CD4-positive, CD25-positive, alpha-beta regulatory T cell (primary cell): ENCODE results near the gene ADAP1. TPM values are rescaled to one million over a fixed set of nuclear protein-coding genes. Genes with fewer than 3 reads are reported as not detected.

ENCODE experiments used
- ATAC-seq, 2 donors: fragments of 150-1000 bp; cut with Tn5 transposase; one replicate each; pipeline ENCODE4 v1.10.0; 2021; ENCODE audit warnings: low read depth in 2 of 2, moderate number of reproducible peaks in 2 of 2, moderate library complexity in 1 of 2
- DNase-seq, 3 donors: peaks; one replicate each; pipeline versions ENCODE4 v3.0.0 to v3.0.0-alpha.2; 2012 to 2022; ENCODE audit warnings: mixed read lengths in 1 of 3
- H3K27ac ChIP-seq: one replicate; pipeline ENCODE4 v1.7.0; 2013; ENCODE audit warnings: mild to moderate bottlenecking, low read length; ENCODE audit not compliant: insufficient read depth, poor library complexity, severe bottlenecking
- H3K27me3 ChIP-seq: one replicate; pipeline ENCODE4 v1.7.0; 2013; ENCODE audit warnings: low read length; ENCODE audit not compliant: control insufficient read depth, insufficient read depth
- H3K36me3 ChIP-seq: one replicate; pipeline ENCODE4 v1.7.0; 2013; ENCODE audit warnings: mild to moderate bottlenecking, low read length, moderate library complexity; ENCODE audit not compliant: control insufficient read depth, insufficient read depth
- H3K4me1 ChIP-seq: 2 replicates; pipeline ENCODE4 v1.7.0; 2013; ENCODE audit warnings: mild to moderate bottlenecking, low read length; ENCODE audit not compliant: insufficient read depth, control insufficient read depth, poor library complexity, severe bottlenecking
- H3K4me3 ChIP-seq: one replicate; pipeline ENCODE4 v1.7.0; 2013; ENCODE audit warnings: low read depth, mild to moderate bottlenecking, low read length, moderate library complexity
- H3K9me3 ChIP-seq, 2 experiments: 1 replicate in 1 of 2; 2 replicates in 1 of 2; pipeline ENCODE4 v1.7.0; 2013; ENCODE audit warnings: low read length in 2 of 2, mild to moderate bottlenecking in 1 of 2, moderate library complexity in 1 of 2; ENCODE audit not compliant: control insufficient read depth in 2 of 2
- H3K27ac Mint-ChIP-seq, 3 donors: one replicate each; pipeline ENCODE4 v1.8.0; 2020 to 2022; ENCODE audit warnings: mild to moderate bottlenecking in 3 of 3, mixed read lengths in 3 of 3, moderate library complexity in 2 of 3
- H3K27me3 Mint-ChIP-seq: one replicate; pipeline ENCODE4 v1.8.0; 2022; ENCODE audit warnings: mild to moderate bottlenecking, mixed read lengths
- H3K36me3 Mint-ChIP-seq: one replicate; pipeline ENCODE4 v1.8.0; 2020; ENCODE audit warnings: mixed read lengths
- H3K4me1 Mint-ChIP-seq, 4 donors: one replicate each; pipeline ENCODE4 v1.8.0; 2020 to 2022; ENCODE audit warnings: mixed read lengths in 4 of 4, mild to moderate bottlenecking in 1 of 4
- H3K4me3 Mint-ChIP-seq, 4 donors: one replicate each; pipeline ENCODE4 v1.8.0; 2020 to 2022; ENCODE audit warnings: mild to moderate bottlenecking in 4 of 4, mixed read lengths in 4 of 4, moderate library complexity in 3 of 4
- H3K9me3 Mint-ChIP-seq, 7 donors: one replicate each; pipeline ENCODE4 v1.8.0; 2020 to 2022; ENCODE audit warnings: mixed read lengths in 7 of 7, mild to moderate bottlenecking in 3 of 7, moderate library complexity in 2 of 7
- polyA plus RNA-seq, 4 donors: library from polyadenylated mRNA; unstranded; fragments of 300-500 nt; fragmentation: Illumina TruSeq; gene quantifications; one replicate each; pipeline ENCODE4 v1.2.3, GENCODE V29; 2021
- total RNA-seq: library from RNA; stranded (reverse); gene quantifications from one replicate; pipeline ENCODE4 v1.2.3, GENCODE V29; 2022

The ADAP1 gene
- total and polyA plus RNA-seq, 5 donors from 2014 or later = 2.9 to 8.8 (median 5.5) TPM

GRCh38 chr7:931871-932650 lies 22.4 kb downstream of the ADAP1 start:
- no peaks in the 10 kb centered on the region for H3K9me3 Mint-ChIP-seq
- H3K27ac ChIP-seq = no peak overlapping the region
- no peaks in the 10 kb centered on the region for H3K36me3 ChIP-seq
- H3K36me3 Mint-ChIP-seq = no peaks in the 10 kb centered on the region
- H3K27me3 ChIP-seq = no peaks in the 10 kb centered on the region
- peaks cover 8% of the 10 kb centered on the region for H3K4me1 ChIP-seq
- H3K4me3 ChIP-seq = no peak overlapping the region
- H3K9me3 ChIP-seq = no peaks in the 10 kb centered on the region
- DNase-seq (no peak), ATAC-seq (no peak)
- no peaks in the 10 kb centered on the region for H3K27me3 Mint-ChIP-seq
- no peak overlapping the region for H3K27ac Mint-ChIP-seq
- no peak overlapping the region for H3K4me3 Mint-ChIP-seq
- H3K4me1 Mint-ChIP-seq = peaks cover 4 to 18% (median 13%) of the 10 kb centered on the region in 4 donors

- Mint-ChIP-seq H3K27ac (no peak overlapping the region), H3K36me3 (no peaks in the 10 kb centered on the region), H3K4me3 (peak overlapping the region in 1 of 4 donors; percentile 58), H3K27me3 (no peaks in the 10 kb centered on the region), H3K9me3 (no peaks in the 10 kb centered on the region), H3K4me1 (peaks cover 4 to 17% (median 9%) of the 10 kb centered on the region in 4 donors)
- Histone ChIP-seq H3K4me3 (no peak overlapping the region), H3K36me3 (no peaks in the 10 kb centered on the region), H3K27ac (no peak overlapping the region), H3K27me3 (no peaks in the 10 kb centered on the region), H3K9me3 (no peaks in the 10 kb centered on the region), H3K4me1 (peaks cover under 1% of the 10 kb centered on the region)
- ATAC-seq (no peak), DNase-seq (no peak)
These were observed 23.3 kb downstream of the ADAP1 start for GRCh38 chr7:930975-931758.

- Mint-ChIP-seq H3K27ac (peak overlapping the region in 2 of 3 donors; percentile 65 to 75), H3K36me3 (no peaks in the 10 kb centered on the region), H3K4me3 (peak overlapping the region in 2 of 4 donors; percentile 65 to 81), H3K9me3 (no peaks in the 10 kb centered on the region), H3K27me3 (no peaks in the 10 kb centered on the region), H3K4me1 (peaks cover 4 to 21% (median 11%) of the 10 kb centered on the region in 4 donors)
- Histone ChIP-seq H3K27me3 (no peaks in the 10 kb centered on the region), H3K27ac (no peak overlapping the region), H3K36me3 (no peaks in the 10 kb centered on the region), H3K4me1 (peaks cover 9% of the 10 kb centered on the region), H3K9me3 (no peaks in the 10 kb centered on the region), H3K4me3 (no peak overlapping the region)
- no peak for DNase-seq
- no peak for ATAC-seq
These were observed 25.2 kb downstream of the ADAP1 start for GRCh38 chr7:929311-929711.

- Histone ChIP-seq H3K27ac (no peak overlapping the region), H3K4me3 (no peak overlapping the region), H3K9me3 (no peaks in the 10 kb centered on the region), H3K4me1 (peaks cover 30% of the 10 kb centered on the region), H3K27me3 (no peaks in the 10 kb centered on the region), H3K36me3 (no peaks in the 10 kb centered on the region)
- H3K27ac Mint-ChIP-seq = peak overlapping the region in 1 of 3 donors; percentile 55
- DNase-seq (no peak), ATAC-seq (no peak)
- H3K4me3 Mint-ChIP-seq = peak overlapping the region in 2 of 4 donors; percentile 27 to 35
- no peaks in the 10 kb centered on the region for H3K36me3 Mint-ChIP-seq
- H3K27me3 Mint-ChIP-seq = no peaks in the 10 kb centered on the region
- H3K4me1 Mint-ChIP-seq = peaks cover 4 to 31% (median 15%) of the 10 kb centered on the region in 4 donors
- H3K9me3 Mint-ChIP-seq = no peaks in the 10 kb centered on the region
These were observed 27.3 kb downstream of the ADAP1 start for GRCh38 chr7:927031-927671.

- Histone ChIP-seq H3K27ac (no peak overlapping the region), H3K4me3 (no peak overlapping the region), H3K4me1 (peaks cover 38% of the 10 kb centered on the region), H3K36me3 (no peaks in the 10 kb centered on the region), H3K27me3 (no peaks in the 10 kb centered on the region), H3K9me3 (no peaks in the 10 kb centered on the region)
- Mint-ChIP-seq H3K4me3 (no peak overlapping the region), H3K9me3 (no peaks in the 10 kb centered on the region), H3K27ac (peak overlapping the region in 1 of 3 donors; percentile 56), H3K27me3 (no peaks in the 10 kb centered on the region), H3K4me1 (peaks cover 4 to 33% (median 15%) of the 10 kb centered on the region in 4 donors), H3K36me3 (no peaks in the 10 kb centered on the region)
- ATAC-seq (no peak), DNase-seq (no peak)
These were observed 28.1 kb downstream of the ADAP1 start for GRCh38 chr7:926061-927030.

GRCh38 chr7:925601-926000 lies 28.9 kb downstream of the ADAP1 start:
- Histone ChIP-seq H3K4me3 (no peak overlapping the region), H3K27ac (no peak overlapping the region), H3K27me3 (no peaks in the 10 kb centered on the region), H3K36me3 (no peaks in the 10 kb centered on the region), H3K4me1 (peaks cover 43% of the 10 kb centered on the region), H3K9me3 (no peaks in the 10 kb centered on the region)
- peak overlapping the region in 1 of 3 donors; percentile 31 for H3K27ac Mint-ChIP-seq
- no peak for DNase-seq
- no peaks in the 10 kb centered on the region for H3K9me3 Mint-ChIP-seq
- ATAC-seq = no peak
- peak overlapping the region in 1 of 4 donors; percentile 24 for H3K4me3 Mint-ChIP-seq
- no peaks in the 10 kb centered on the region for H3K27me3 Mint-ChIP-seq
- H3K36me3 Mint-ChIP-seq = no peaks in the 10 kb centered on the region
- H3K4me1 Mint-ChIP-seq = peaks cover 4 to 40% (median 15%) of the 10 kb centered on the region in 4 donors
